LNCaP clone FGC (cell line): ENCODE data around the gene RESP18.

ENCODE experiments used
- DNase-seq: peaks from one replicate; pipeline ENCODE4 v3.0.0-alpha.2; 2011; ENCODE audit warnings: low read depth
- H3K4me3 ChIP-seq: 2 replicates; pipeline ENCODE4 v1.5.1; 2011; ENCODE audit warnings: mild to moderate bottlenecking, low read depth, low read length, control low read depth
- CTCF ChIP-seq: IDR thresholded peaks from 2 replicates; pipeline ENCODE4 v1.5.1; 2012; ENCODE audit warnings: mild to moderate bottlenecking; ENCODE audit not compliant: control insufficient read depth, insufficient read depth; ENCODE audit errors: extremely low read depth

The RESP18 gene

GRCh38 chr2:219292616-219293015, 39.9 kb downstream of the RESP18 start:
- H3K4me3 ChIP-seq = no peak overlapping the region
- no peak for DNase-seq
- no peak for TF ChIP-seq CTCF

- no peak overlapping the region for H3K4me3 ChIP-seq
- DNase-seq = no peak
- no peak for TF ChIP-seq CTCF
These were observed 40.5 kb downstream of the RESP18 start for GRCh38 chr2:219291910-219292490.

DNA sequence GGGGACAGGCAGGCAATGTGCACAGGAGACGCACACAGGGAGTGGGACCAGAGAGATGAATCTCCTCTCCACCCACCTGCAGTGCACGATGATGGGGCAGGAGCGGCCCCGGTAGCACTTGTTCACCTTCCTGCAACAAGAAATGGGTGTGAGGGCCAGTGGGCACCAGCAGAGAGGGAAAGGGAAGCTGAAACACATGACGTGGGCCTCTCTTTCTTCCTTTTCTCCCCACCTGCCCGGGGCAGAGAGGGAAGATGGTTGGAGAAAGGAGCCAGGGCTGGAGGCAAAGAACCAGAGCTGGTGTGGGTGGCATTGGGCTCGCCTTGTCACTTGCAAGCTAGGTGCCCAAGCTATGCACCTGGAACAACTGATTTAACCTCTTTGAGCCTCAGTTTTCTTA, 41.1 kb downstream of the RESP18 start:
- H3K4me3 ChIP-seq = no peak overlapping the region
- no peak for DNase-seq
- TF ChIP-seq CTCF = no peak

DNA sequence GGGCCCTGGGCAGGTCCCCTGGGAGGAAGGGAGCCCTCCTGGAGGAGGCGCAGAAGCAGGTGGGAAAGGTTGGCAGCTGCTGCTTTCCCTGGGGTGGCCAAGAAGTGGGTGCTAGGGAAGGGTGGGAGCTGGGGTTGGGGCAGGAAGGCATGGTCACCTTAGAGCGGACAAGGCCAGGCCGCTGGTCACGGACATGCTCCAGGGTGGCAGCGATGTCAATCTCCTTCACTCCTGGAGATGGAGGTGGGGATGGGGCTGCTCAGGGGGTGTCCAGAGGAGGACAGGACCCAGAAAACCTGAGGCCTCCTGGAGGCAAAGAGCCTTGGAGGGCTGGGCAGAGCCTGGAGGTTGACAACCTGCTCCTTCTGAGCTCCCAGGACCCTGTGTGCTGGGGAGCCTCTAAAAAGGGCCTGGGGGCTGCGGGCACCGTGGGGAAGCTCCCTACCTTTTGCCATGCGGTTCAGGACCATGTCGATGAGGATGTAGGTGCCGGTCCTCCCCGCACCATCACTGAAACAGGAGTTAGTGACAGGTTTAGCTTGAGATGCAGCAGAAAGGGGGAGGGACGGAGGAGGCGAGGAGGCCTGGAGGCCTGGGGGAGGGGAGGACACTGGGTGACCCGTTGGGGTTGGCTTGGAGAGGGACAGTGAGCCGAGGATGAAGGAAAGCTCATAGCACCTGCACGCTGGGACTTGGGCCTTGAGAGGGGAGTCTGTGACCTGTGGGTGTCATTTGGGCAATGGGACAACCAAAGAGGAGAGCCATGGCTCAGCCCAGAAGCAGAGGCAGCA, 42.0 kb downstream of the RESP18 start:
- H3K4me3 ChIP-seq = no peak overlapping the region
- no peak for DNase-seq
- no peak for TF ChIP-seq CTCF

- no peak for TF ChIP-seq CTCF
- DNase-seq = no peak
- H3K4me3 ChIP-seq = no peak overlapping the region
These were observed 42.8 kb downstream of the RESP18 start for GRCh38 chr2:219289537-219290361.

- H3K4me3 ChIP-seq = no peak overlapping the region
- no peak for TF ChIP-seq CTCF
- no peak for DNase-seq
These were observed 43.4 kb downstream of the RESP18 start for GRCh38 chr2:219289195-219289536.
